Mucosa of descending colon (tissue), 3 donors: ENCODE results near the gene EXOC6B. TPM values are rescaled to one million over a fixed set of nuclear protein-coding genes. Genes with fewer than 3 reads are reported as not detected.

Experiments used
- ATAC-seq: fragments of 200-7000 bp; cut with Tn5 transposase; one replicate; pipeline ENCODE4 v1.9.1; 2020; ENCODE audit warnings: mild to moderate bottlenecking, moderate library complexity
- DNase-seq, 3 donors: peaks; one replicate each; pipeline ENCODE4 v3.0.0-alpha.2; 2020
- H3K36me3 ChIP-seq: fragments of 200-600 bp; one replicate; pipeline ENCODE4 v1.8.0; 2021; ENCODE audit warnings: low read depth, mild to moderate bottlenecking
- H3K4me1 ChIP-seq: fragments of 200-600 bp; one replicate; pipeline ENCODE4 v1.8.0; 2021; ENCODE audit warnings: low read depth, mild to moderate bottlenecking
- H3K4me3 ChIP-seq: fragments of 200-600 bp; one replicate; pipeline ENCODE4 v1.8.0; 2021; ENCODE audit warnings: mild to moderate bottlenecking
- H3K9me3 ChIP-seq: fragments of 200-600 bp; one replicate; pipeline ENCODE4 v1.8.0; 2021; ENCODE audit warnings: mild to moderate bottlenecking
- CTCF ChIP-seq: fragments of 200-600 bp; IDR thresholded peaks from one replicate; pipeline ENCODE4 v1.8.0; 2022; ENCODE audit warnings: antibody characterized with exemption, mild to moderate bottlenecking
- intact Hi-C, 2 donors: fragments of 100-400 bp; cut with DNase I in 1 of 2; cut with micrococcal nuclease in 1 of 2; formaldehyde crosslinking; loops; one replicate each; pipeline versions ENCODE4 v1.11.0 to v1.11.1; 2022; cut with DNase I, micrococcal nuclease
- total RNA-seq, 3 donors: library from RNA; stranded (reverse); fragmentation: NEBNext Ultra II Directional in 2 of 3; extraction: Animal tissue kit (Norgen Biotek cat#: 25700) in 2 of 3; gene quantifications; one replicate each; pipeline versions ENCODE4 v1.2.1 to v1.2.4, GENCODE V29; 2021 to 2023
- donor health status: DM: no; HTN: no; CAD: no; lungs with moderate emphysema.
- donor health status: DM: no; HTN: no; CAD: no.
- donor health status: DM: no; HTN: yes; CAD: no.

EXOC6B gene
- total RNA-seq, 3 donors from 2014 or later, result 19.4 to 52.4 (median 28.8) TPM

DNA sequence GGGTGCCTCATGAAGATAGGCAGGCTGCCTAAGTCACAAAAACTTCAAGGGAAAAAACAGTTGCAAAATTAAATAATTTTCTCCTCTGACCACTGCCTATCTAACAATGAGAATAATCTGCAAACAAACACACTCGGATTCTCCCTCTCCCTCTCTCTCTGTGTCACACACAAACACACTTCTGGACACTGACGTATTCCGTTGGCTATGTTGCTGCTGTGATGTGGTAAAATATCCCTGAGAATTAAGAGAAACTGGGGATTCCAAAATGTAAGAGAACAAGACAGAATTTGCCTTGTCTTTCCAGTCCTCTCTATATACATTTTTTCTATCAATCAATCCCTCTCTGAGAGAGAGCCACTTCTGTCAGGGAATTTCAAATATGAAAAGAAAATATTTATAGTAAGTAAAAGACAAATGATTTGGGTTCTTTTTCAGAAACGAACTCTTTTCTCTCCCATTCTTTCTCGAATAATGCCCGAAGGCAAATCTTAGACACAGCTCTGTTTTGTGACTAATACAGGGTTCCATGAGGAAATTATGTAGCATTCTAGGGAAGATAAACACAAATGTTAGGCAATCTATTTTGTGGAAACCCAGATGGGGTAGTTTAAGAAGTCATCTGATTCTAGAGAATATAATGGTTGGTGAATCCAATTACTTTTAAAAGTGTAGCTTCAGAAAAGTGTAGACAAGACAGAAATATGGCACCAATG is 367.9 kb downstream of the EXOC6B start:
- TF ChIP-seq CTCF, result no peak
- Histone ChIP-seq H3K4me1 (no peaks in the 10 kb centered on the region), H3K4me3 (no peak overlapping the region), H3K9me3 (peaks cover 13% of the 10 kb centered on the region), H3K36me3 (no peaks in the 10 kb centered on the region)
- ATAC-seq, result no peak
- no peak for DNase-seq
- intact Hi-C loops, result no loop called here

DNA sequence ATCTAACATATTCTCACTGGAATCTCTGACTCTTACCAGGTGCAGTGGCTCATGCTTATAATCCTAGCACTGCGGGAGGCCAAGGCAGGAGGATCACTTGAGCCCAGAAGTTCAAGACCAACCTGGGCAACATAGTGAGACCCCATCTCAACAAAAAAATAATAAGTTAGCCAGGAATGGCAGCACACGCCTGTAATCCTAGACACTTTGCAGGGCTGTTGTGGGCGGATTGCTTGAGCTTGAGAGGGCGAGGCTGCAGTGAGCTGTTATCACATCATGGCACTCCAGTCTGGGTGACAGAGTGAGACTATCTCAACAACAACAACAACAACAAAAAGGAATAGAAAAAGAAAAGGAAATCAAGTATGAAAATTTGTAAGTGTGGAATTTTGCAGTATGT is 371.6 kb downstream of the EXOC6B start:
- intact Hi-C loops, result no loop called here
- Histone ChIP-seq H3K4me1 (no peaks in the 10 kb centered on the region), H3K9me3 (no peaks in the 10 kb centered on the region), H3K4me3 (no peak overlapping the region), H3K36me3 (no peaks in the 10 kb centered on the region)
- no peak for TF ChIP-seq CTCF
- ATAC-seq (no peak), DNase-seq (no peak)

DNA sequence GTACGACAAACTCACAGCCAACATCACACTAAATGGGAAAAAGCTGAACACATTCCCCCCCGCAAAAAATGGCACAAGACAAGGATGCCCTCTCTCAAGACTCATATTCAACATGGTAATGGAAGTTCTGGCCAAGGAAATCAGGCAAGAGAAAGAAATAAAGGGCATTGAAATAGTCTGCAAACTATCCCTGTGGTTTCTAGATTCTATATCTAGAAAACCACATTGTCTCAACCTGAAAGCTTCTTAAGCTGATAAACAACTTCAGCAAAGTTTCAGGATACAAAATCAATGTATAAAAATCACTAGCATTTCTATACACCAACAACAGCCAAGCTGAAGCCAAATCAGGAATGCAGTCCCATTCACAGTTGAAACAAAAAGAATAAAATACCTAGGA is 383.6 kb downstream of the EXOC6B start:
- TF ChIP-seq CTCF, result no peak
- Histone ChIP-seq H3K36me3 (no peaks in the 10 kb centered on the region), H3K4me3 (no peak overlapping the region), H3K9me3 (peaks cover 3% of the 10 kb centered on the region), H3K4me1 (no peaks in the 10 kb centered on the region)
- intact Hi-C loops, result no loop called here
- no peak for DNase-seq
- ATAC-seq, result no peak

- no peak overlapping the region for H3K4me3 ChIP-seq
- intact Hi-C loops, result no loop called here
- peaks cover 5% of the 10 kb centered on the region for H3K9me3 ChIP-seq
- DNase-seq (no peak), ATAC-seq (no peak)
- H3K36me3 ChIP-seq, result no peaks in the 10 kb centered on the region
- no peak for TF ChIP-seq CTCF
- H3K4me1 ChIP-seq, result no peaks in the 10 kb centered on the region
These were observed 385.9 kb downstream of the EXOC6B start for GRCh38 chr2:72439892-72440291.

DNA sequence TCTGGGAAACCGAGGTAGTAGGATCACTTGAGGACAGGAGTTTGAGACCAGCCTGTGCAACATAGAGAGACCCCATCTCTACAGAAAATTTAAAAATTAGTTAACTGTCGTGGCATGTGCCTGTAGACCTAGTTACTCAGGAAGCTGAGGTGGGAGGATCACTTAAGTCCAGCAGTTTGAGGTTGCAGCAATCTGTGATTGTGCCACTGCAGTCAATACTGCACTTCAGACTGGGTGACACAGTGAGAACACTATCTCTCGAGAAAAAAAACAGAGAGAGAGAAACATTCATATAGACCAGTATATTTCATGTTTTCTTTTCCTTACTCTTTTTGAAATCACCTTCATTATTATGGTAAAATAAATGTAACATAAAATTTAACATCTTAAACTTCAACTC is 387.5 kb downstream of the EXOC6B start:
- H3K4me1 ChIP-seq, result no peaks in the 10 kb centered on the region
- no peak overlapping the region for H3K4me3 ChIP-seq
- no peak for ATAC-seq
- no peaks in the 10 kb centered on the region for H3K36me3 ChIP-seq
- DNase-seq, result no peak
- no peak for TF ChIP-seq CTCF
- peaks cover 4% of the 10 kb centered on the region for H3K9me3 ChIP-seq
- intact Hi-C loops, result no loop called here

DNA sequence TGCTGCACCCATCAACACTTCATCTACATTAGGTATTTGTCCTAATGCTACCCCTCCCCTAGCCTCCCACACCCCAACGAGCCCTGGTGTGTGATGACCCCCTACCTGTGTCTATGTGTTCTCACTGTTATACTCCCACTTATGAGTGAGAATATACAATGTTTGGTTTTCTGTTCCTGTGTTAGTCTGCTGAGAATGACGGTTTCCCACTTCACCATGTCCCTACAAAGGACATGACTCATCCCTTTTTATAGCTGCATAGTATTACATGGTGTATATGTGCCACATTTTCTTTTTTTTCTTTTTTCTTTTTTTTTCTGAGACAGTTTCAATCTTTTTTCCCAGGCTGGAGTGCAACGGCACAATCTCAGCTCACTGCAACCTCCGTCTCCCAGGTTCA is 394.1 kb downstream of the EXOC6B start:
- ATAC-seq, result no peak
- intact Hi-C loops, result no loop called here
- no peak for TF ChIP-seq CTCF
- Histone ChIP-seq H3K9me3 (peaks cover 4% of the 10 kb centered on the region), H3K36me3 (no peaks in the 10 kb centered on the region), H3K4me3 (no peak overlapping the region), H3K4me1 (no peaks in the 10 kb centered on the region)
- DNase-seq, result no peak
